Measurements from ENCODE around the gene AP3B2.

The AP3B2 gene

GRCh38 chr15:82692171-82692570 lies 17.5 kb downstream of the AP3B2 start:
- Histone ChIP-seq H3K4me3 (replicated peaks; ENCODE audit: insufficient read depth, low read length) (no peak overlapping the region), H3K27me3 (ENCODE audit: insufficient read depth, poor library complexity, severe bottlenecking) (no peaks in the 10 kb centered on the region), H3K27ac (replicated peaks) (no peak overlapping the region)
- DNase-seq (ENCODE audit: low read depth in 1 of 2, low spot score in 1 of 2), result no peak
- no peak for TF ChIP-seq GABPA (IDR thresholded peaks at IDR 0.05; ENCODE audit: low read depth)
- TF ChIP-seq, protein P1, sequence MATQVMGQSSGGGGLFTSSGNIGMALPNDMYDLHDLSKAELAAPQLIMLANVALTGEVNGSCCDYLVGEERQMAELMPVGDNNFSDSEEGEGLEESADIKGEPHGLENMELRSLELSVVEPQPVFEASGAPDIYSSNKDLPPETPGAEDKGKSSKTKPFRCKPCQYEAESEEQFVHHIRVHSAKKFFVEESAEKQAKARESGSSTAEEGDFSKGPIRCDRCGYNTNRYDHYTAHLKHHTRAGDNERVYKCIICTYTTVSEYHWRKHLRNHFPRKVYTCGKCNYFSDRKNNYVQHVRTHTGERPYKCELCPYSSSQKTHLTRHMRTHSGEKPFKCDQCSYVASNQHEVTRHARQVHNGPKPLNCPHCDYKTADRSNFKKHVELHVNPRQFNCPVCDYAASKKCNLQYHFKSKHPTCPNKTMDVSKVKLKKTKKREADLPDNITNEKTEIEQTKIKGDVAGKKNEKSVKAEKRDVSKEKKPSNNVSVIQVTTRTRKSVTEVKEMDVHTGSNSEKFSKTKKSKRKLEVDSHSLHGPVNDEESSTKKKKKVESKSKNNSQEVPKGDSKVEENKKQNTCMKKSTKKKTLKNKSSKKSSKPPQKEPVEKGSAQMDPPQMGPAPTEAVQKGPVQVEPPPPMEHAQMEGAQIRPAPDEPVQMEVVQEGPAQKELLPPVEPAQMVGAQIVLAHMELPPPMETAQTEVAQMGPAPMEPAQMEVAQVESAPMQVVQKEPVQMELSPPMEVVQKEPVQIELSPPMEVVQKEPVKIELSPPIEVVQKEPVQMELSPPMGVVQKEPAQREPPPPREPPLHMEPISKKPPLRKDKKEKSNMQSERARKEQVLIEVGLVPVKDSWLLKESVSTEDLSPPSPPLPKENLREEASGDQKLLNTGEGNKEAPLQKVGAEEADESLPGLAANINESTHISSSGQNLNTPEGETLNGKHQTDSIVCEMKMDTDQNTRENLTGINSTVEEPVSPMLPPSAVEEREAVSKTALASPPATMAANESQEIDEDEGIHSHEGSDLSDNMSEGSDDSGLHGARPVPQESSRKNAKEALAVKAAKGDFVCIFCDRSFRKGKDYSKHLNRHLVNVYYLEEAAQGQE (IDR thresholded peaks at IDR 0.05; ENCODE audit: insufficient replicate concordance, low read depth), result no peak

DNA sequence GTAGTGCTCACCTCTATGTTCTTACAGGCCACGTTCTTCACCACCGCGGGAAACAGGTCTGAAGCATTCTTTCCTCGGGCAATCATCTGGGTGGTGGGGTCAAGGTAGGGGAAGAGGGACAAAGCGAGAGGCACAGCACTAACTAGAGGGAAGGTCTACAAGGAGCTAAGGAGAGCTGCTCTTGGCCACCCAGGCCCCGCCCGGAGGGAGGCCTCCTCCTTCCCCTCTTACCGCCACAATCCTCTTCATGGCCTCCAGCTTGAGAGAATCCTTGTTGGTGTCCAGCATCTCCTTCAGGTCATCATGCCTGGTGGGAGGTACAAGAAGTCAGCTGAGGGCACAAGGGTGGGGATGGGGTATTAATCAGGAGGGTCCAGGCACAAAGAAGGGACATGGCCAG lies 20.5 kb downstream of the AP3B2 start:
- H3K4me3 ChIP-seq (replicated peaks; ENCODE audit: insufficient read depth, low read length), result no peak overlapping the region
- TF ChIP-seq POLR2AphosphoS5 (IDR thresholded peaks at IDR 0.05; ENCODE audit: low read depth), result no peak
- TF ChIP-seq, protein P2, sequence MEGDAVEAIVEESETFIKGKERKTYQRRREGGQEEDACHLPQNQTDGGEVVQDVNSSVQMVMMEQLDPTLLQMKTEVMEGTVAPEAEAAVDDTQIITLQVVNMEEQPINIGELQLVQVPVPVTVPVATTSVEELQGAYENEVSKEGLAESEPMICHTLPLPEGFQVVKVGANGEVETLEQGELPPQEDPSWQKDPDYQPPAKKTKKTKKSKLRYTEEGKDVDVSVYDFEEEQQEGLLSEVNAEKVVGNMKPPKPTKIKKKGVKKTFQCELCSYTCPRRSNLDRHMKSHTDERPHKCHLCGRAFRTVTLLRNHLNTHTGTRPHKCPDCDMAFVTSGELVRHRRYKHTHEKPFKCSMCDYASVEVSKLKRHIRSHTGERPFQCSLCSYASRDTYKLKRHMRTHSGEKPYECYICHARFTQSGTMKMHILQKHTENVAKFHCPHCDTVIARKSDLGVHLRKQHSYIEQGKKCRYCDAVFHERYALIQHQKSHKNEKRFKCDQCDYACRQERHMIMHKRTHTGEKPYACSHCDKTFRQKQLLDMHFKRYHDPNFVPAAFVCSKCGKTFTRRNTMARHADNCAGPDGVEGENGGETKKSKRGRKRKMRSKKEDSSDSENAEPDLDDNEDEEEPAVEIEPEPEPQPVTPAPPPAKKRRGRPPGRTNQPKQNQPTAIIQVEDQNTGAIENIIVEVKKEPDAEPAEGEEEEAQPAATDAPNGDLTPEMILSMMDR (IDR thresholded peaks at IDR 0.05; ENCODE audit: insufficient read depth, low read length), result no peak
- TF ChIP-seq, protein P1 (IDR thresholded peaks at IDR 0.05; ENCODE audit: insufficient replicate concordance, low read depth), result no peak
- TF ChIP-seq SPI1 (IDR thresholded peaks at IDR 0.05; ENCODE audit: borderline replicate concordance, low read depth), result no peak
- no peak for TF ChIP-seq GABPA (IDR thresholded peaks at IDR 0.05; ENCODE audit: low read depth)
- no peaks in the 10 kb centered on the region for H3K27me3 ChIP-seq (ENCODE audit: insufficient read depth, poor library complexity, severe bottlenecking)
- DNase-seq (ENCODE audit: low read depth in 1 of 2, low spot score in 1 of 2), result no peak
- H3K27ac ChIP-seq (replicated peaks), result no peak overlapping the region

GRCh38 chr15:82688691-82689090 lies 21.0 kb downstream of the AP3B2 start:
- H3K4me3 ChIP-seq (replicated peaks; ENCODE audit: insufficient read depth, low read length), result no peak overlapping the region
- H3K27me3 ChIP-seq (ENCODE audit: insufficient read depth, poor library complexity, severe bottlenecking), result no peaks in the 10 kb centered on the region
- DNase-seq (ENCODE audit: low read depth in 1 of 2, low spot score in 1 of 2), result no peak

More at GRCh38 chr15:82688691-82689090, 21.0 kb downstream of the AP3B2 start:
- H3K27ac ChIP-seq (replicated peaks), result no peak overlapping the region
- TF ChIP-seq SPI1 (IDR thresholded peaks at IDR 0.05; ENCODE audit: borderline replicate concordance, low read depth) (no peak), POLR2AphosphoS5 (IDR thresholded peaks at IDR 0.05; ENCODE audit: low read depth) (no peak), GABPA (IDR thresholded peaks at IDR 0.05; ENCODE audit: low read depth) (no peak)
- TF ChIP-seq, protein P1 (IDR thresholded peaks at IDR 0.05; ENCODE audit: insufficient replicate concordance, low read depth), result no peak
- TF ChIP-seq, protein P2 (IDR thresholded peaks at IDR 0.05; ENCODE audit: insufficient read depth, low read length), result no peak

Measured in HL-60 (cell line).